ENCODE data around the gene PKHD1.

GRCh38 chr6:52076791-52077179, 10.6 kb downstream of the PKHD1 start:
- TF ChIP-seq IRF2 (CRISPR knock-in tag; IDR thresholded peaks at IDR 0.05): no peak
- TF ChIP-seq JARID2 (CRISPR knock-in tag; IDR thresholded peaks at IDR 0.05; ENCODE audit: insufficient replicate concordance): no peak
- no peak for TF ChIP-seq RXRA (CRISPR knock-in tag; IDR thresholded peaks at IDR 0.05)
- TF ChIP-seq TBL1XR1 (IDR thresholded peaks at IDR 0.05; ENCODE audit: borderline replicate concordance, low read length, partially characterized antibody): no peak
- no peak for TF ChIP-seq CTCF (CRISPR knock-in tag; IDR thresholded peaks at IDR 0.05)
- TF ChIP-seq TRIM24 (CRISPR knock-in tag; IDR thresholded peaks at IDR 0.05): no peak
- TF ChIP-seq NFE2 (CRISPR knock-in tag; IDR thresholded peaks at IDR 0.05): no peak
- no peak for TF ChIP-seq SMC3 (IDR thresholded peaks at IDR 0.05; ENCODE audit: low read length)
- no peak for TF ChIP-seq POLR2A (IDR thresholded peaks at IDR 0.05; ENCODE audit: insufficient read depth in 1 of 2, low read depth in 2 of 2, low read length in 2 of 2)
- TF ChIP-seq AGO2 (optimal IDR thresholded peaks at IDR 0.05; ENCODE audit: low read depth, low read length): no peak
- no peak for TF ChIP-seq SMAD3 (CRISPR knock-in tag; IDR thresholded peaks at IDR 0.05)

All from HepG2 (cell line).